Measurements from ENCODE around the gene NTM. TPM values are rescaled to one million over a fixed set of nuclear protein-coding genes. Genes with fewer than 3 reads are reported as not detected.

Gene NTM
- total RNA-seq, 4 donors from 2014 or later, result 1.4 to 2.8 (median 1.7) TPM

GRCh38 chr11:132147464-132147863 is 777.0 kb downstream of the NTM start:
- H3K9me3 ChIP-seq, result no peaks in the 10 kb centered on the region
- H3K27ac ChIP-seq, result no peak overlapping the region
- H3K4me3 ChIP-seq, result no peak overlapping the region
- no peak for DNase-seq
- no peaks in the 10 kb centered on the region for H3K4me1 ChIP-seq
- TF ChIP-seq CTCF (IDR thresholded peaks at IDR 0.05), result no peak
- no peak for TF ChIP-seq POLR2A (IDR thresholded peaks at IDR 0.05)
- H3K36me3 ChIP-seq, result no peaks in the 10 kb centered on the region
- no peaks in the 10 kb centered on the region for H3K27me3 ChIP-seq

GRCh38 chr11:132154781-132155180 is 784.4 kb downstream of the NTM start:
- no peak overlapping the region for H3K27ac ChIP-seq
- H3K9me3 ChIP-seq, result no peaks in the 10 kb centered on the region
- no peaks in the 10 kb centered on the region for H3K36me3 ChIP-seq
- no peaks in the 10 kb centered on the region for H3K4me1 ChIP-seq
- DNase-seq, result no peak
- H3K27me3 ChIP-seq, result no peaks in the 10 kb centered on the region
- H3K4me3 ChIP-seq, result no peak overlapping the region
- TF ChIP-seq CTCF (IDR thresholded peaks at IDR 0.05), result no peak
- no peak for TF ChIP-seq POLR2A (IDR thresholded peaks at IDR 0.05)

GRCh38 chr11:132158091-132158490 is 787.7 kb downstream of the NTM start:
- no peaks in the 10 kb centered on the region for H3K27me3 ChIP-seq
- TF ChIP-seq POLR2A (IDR thresholded peaks at IDR 0.05) (no peak), CTCF (IDR thresholded peaks at IDR 0.05) (peak in 1 of 6 experiments; percentile 6)
- H3K4me1 ChIP-seq, result no peaks in the 10 kb centered on the region
- H3K36me3 ChIP-seq, result no peaks in the 10 kb centered on the region
- no peak overlapping the region for H3K27ac ChIP-seq
- no peak for DNase-seq
- H3K9me3 ChIP-seq, result no peaks in the 10 kb centered on the region
- H3K4me3 ChIP-seq, result no peak overlapping the region

- H3K27ac ChIP-seq, result no peak overlapping the region
- TF ChIP-seq CTCF (IDR thresholded peaks at IDR 0.05) (no peak), POLR2A (IDR thresholded peaks at IDR 0.05) (no peak)
Observed at GRCh38 chr11:132158696-132159095, 788.3 kb downstream of the NTM start.

GRCh38 chr11:132161403-132162078 is 791.1 kb downstream of the NTM start:
- DNase-seq, result no peak
- Histone ChIP-seq H3K27ac (no peak overlapping the region), H3K4me1 (no peaks in the 10 kb centered on the region), H3K4me3 (no peak overlapping the region), H3K9me3 (no peaks in the 10 kb centered on the region), H3K36me3 (no peaks in the 10 kb centered on the region), H3K27me3 (no peaks in the 10 kb centered on the region)
- TF ChIP-seq CTCF (IDR thresholded peaks at IDR 0.05), result no peak
- no peak for TF ChIP-seq POLR2A (IDR thresholded peaks at IDR 0.05)

More at GRCh38 chr11:132158696-132159095, 788.3 kb downstream of the NTM start:
- no peak for DNase-seq
- no peak overlapping the region for H3K4me3 ChIP-seq
- H3K27me3 ChIP-seq, result no peaks in the 10 kb centered on the region
- no peaks in the 10 kb centered on the region for H3K9me3 ChIP-seq
- no peaks in the 10 kb centered on the region for H3K36me3 ChIP-seq
- H3K4me1 ChIP-seq, result no peaks in the 10 kb centered on the region

Data from Peyer's patch (tissue), 4 donors.